ACC112 (cell line): Measurements from ENCODE around the gene SH3GL3.

Source experiments
- H2AFZ ChIP-seq: fragments of 200-600 bp; sonication (generic); one replicate; pipeline ENCODE4 v1.6.0; 2017; ENCODE audit warnings: antibody characterized with exemption, low read length; ENCODE audit not compliant: unreplicated experiment
- H3K27ac ChIP-seq: fragments of 200-600 bp; sonication (generic); 2 replicates; pipeline ENCODE4 v1.5.1; 2014; ENCODE audit warnings: low read depth, mild to moderate bottlenecking, antibody characterized with exemption, low read length, moderate library complexity
- H3K27me3 ChIP-seq: fragments of 200-600 bp; sonication (generic); 2 replicates; pipeline ENCODE4 v1.6.1; 2014; ENCODE audit warnings: mild to moderate bottlenecking, antibody characterized with exemption, low read length, moderate library complexity, mixed read lengths; ENCODE audit not compliant: insufficient read depth
- H3K36me3 ChIP-seq: fragments of 200-600 bp; sonication (generic); 2 replicates; pipeline ENCODE4 v1.6.1; 2016; ENCODE audit warnings: mild to moderate bottlenecking, antibody characterized with exemption, low read length, moderate library complexity, mixed read lengths; ENCODE audit not compliant: insufficient read depth
- H3K4me1 ChIP-seq: fragments of 200-600 bp; sonication (generic); one replicate; pipeline ENCODE4 v1.6.1; 2016; ENCODE audit warnings: low read length, mixed read lengths; ENCODE audit not compliant: insufficient read depth, unreplicated experiment, control insufficient read depth
- H3K4me3 ChIP-seq: fragments of 200-600 bp; sonication (generic); 2 replicates; pipeline ENCODE4 v1.5.1; 2014; ENCODE audit warnings: mild to moderate bottlenecking, low read depth, low read length
- H3K79me2 ChIP-seq: fragments of 200-600 bp; sonication (generic); one replicate; pipeline ENCODE4 v1.6.0; 2016; ENCODE audit warnings: low read length; ENCODE audit not compliant: control insufficient read depth, unreplicated experiment, insufficient read depth

SH3GL3 gene

DNA sequence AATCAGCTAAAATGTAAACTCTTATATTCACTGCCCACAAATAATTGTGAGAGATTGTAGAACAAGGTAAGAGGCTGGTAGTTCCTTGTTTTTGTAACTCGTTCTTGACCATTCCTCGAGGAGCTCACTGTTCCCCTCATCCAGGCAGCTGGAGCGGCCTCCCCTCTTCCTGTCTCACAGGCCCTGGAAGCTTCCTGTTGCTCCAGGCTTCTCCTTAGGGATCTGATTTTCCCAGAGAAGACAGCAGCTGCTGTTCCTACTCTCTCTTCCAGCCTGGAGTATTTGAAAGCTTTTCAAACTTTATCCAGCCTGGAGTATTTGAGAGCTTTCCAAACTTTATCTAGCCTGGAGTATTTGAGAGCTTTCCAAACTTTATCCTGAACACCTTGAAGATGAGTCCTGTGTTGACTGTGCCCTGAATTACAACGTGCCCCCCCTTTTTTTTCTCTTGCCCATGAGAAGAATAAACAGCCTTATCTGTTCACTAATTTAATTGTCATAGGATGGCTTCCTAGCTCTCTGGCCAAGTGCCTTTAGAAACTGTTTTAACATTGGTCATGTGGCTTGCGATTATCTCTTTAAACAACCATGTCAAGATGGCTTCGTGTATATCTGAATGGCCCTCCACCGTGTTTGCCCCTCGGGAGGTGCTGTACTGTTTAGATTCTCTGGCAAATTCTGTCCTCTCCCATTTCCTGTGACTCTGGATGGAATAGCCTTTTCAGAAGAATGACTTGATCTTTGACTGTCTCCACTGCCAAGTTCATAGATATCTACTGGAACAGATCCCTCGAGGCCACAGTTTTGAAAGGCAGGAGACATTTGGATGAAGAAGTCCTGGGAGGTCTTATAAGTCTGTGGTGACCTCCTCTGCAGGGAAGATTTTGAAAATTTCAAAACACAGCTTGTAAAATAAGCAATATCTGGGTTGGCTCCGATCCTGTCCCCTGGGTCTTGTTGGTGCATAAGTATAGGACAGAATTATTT, 211.6 kb downstream of the SH3GL3 start:
- Histone ChIP-seq H3K27ac (no peak overlapping the region), H2AFZ (no peak overlapping the region), H3K4me3 (no peak overlapping the region), H3K79me2 (no peaks in the 10 kb centered on the region), H3K27me3 (peaks cover 44% of the 10 kb centered on the region), H3K4me1 (no peaks in the 10 kb centered on the region), H3K36me3 (no peaks in the 10 kb centered on the region)

DNA sequence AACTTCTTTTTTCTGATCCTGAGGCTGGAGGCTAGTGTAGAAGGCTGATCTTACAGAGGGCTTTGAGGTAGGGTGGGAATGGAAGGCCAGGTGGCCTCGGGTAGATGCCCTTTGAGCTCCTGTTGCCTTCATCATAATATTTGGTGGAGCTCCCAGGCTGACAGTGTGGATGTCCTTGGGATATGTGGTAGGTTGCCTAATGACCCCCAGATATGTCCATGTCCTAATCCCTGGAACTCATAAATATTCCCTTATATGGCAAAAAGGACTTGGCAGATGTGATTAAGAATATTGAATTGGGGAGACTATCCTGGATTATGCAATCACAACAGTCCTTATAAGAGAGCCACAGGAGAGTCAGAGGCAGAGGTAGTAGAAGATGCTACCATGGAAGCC, 212.3 kb downstream of the SH3GL3 start:
- peaks cover 45% of the 10 kb centered on the region for H3K27me3 ChIP-seq
- no peaks in the 10 kb centered on the region for H3K36me3 ChIP-seq
- H3K4me3 ChIP-seq = no peak overlapping the region
- no peaks in the 10 kb centered on the region for H3K79me2 ChIP-seq
- no peaks in the 10 kb centered on the region for H3K4me1 ChIP-seq
- no peak overlapping the region for H2AFZ ChIP-seq
- no peak overlapping the region for H3K27ac ChIP-seq

GRCh38 chr15:83665480-83665879, 218.3 kb downstream of the SH3GL3 start:
- Histone ChIP-seq H3K27ac (no peak overlapping the region), H3K4me1 (no peaks in the 10 kb centered on the region), H2AFZ (no peak overlapping the region), H3K27me3 (peaks cover 27% of the 10 kb centered on the region), H3K79me2 (no peaks in the 10 kb centered on the region), H3K4me3 (no peak overlapping the region), H3K36me3 (no peaks in the 10 kb centered on the region)
